NCI-H345 (cell line): ENCODE measurements around the gene C7orf25.
A peak's percentile ranks its signal among the peaks of the same experiment; 100 is the strongest.

ENCODE experiments used
- DNase-seq: peaks from one replicate; lab custom pipeline; 2025; lab: John Stamatoyannopoulos, UW

The C7orf25 gene

GRCh38 chr7:42911454-42912447, at the start of gene C7orf25:
TSS of gene C7orf25 (minus strand) at chr7:42912070. CDS start at chr7:42910900, 1,170 bp downstream.
- DNase-seq, result peak; percentile 97

- no peak for DNase-seq
Observed at GRCh38 chr7:42961170-42961569, 49.3 kb upstream of the C7orf25 start.

GRCh38 chr7:42960762-42961161, 48.9 kb upstream of the C7orf25 start:
- no peak for DNase-seq

DNA sequence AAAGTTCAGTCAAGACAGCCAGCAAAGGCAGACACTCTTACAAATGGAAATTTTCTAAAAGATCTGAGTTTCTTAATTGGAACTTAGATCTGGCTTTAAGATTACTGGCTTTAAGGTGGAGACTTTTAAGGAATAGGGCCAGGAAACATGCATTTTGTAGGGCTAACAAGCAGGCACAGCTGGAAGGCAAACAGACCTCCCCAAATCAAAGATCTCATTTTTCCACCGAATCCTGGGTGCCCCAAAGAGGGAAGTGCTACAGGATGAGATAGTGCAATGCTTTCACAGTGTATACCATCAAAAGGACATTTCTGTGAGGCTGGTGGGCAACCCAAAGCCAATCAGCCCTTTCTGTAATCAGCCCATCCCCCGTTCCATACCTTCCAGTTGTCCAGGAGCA, 47.7 kb upstream of the C7orf25 start:
- no peak for DNase-seq

- DNase-seq, result no peak
Observed at GRCh38 chr7:42956062-42956461, 44.2 kb upstream of the C7orf25 start.

DNA sequence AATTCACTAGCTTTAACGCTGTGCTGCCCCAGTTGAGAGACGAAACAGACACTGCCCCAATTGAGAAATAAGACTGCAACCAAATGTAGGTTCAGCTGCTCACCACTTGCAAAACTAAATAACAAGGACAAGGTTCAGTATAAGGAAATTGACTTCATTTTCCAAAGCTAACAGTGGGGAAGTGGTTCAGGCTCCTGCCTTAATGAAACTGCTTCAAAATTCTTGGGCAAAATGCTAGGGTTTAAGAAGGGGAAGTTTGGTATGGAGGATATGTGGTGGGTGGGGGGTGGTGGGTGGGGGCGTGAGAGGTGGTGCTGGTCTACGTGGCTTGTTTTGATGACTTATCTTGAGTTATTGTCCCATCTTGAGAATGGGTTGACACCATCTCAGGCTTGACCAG, 42.1 kb upstream of the C7orf25 start:
- DNase-seq, result no peak

DNA sequence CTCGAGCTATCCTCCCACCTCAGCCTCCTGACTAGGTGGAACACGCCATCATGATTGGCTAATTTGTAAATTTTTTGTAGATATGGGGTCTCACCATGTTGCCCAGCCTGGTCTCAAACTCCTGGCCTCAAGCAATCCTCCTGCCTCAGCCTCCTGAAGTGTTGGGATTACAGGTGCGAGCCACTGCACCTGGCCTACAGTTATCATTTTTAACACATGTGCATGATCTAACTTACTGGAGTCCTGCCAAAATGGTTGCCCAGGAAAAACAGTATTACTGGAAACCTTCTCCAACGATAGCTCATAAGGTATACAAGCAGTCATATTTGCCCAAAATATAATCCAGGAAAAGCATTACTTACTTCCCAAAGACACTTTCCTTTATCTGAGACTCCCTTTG, 40.5 kb upstream of the C7orf25 start:
- DNase-seq, result no peak

DNA sequence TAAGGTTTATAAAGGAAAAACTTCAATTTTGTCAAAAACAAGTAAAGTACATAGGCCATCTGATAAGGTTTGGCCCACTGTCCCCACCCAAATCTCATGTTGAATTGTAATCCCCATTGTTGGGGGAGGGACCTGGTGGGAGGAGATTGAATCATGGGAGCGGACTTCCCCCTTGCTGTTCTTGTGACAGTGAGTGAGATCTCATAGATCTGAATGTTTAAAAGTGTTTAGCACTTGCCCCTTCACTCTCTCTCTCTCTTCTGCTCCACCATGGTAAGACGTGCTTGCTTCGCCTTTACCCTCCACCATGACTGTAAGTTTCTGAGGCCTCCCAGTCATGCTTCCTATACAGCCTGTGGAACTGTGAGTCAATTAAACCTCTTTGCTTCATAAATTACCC, 38.5 kb upstream of the C7orf25 start:
- DNase-seq, result no peak

DNA sequence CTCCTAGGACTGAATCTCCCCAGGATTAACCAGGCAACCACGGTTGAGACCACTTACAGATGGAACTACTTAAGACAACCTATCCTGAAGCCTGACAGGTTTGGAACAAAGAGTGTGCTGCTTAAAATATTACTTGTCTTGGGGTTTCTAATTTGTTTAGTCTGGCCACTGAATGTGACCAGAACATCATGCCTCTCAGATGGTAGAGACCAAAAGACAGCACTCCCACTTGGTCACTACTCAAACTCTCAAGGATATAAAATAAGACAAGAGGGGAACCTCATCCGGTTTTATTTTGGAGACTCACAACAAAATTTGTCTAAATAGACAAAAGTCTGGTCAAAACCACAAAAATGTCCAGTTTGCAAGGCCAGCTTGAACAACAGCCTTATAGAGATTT, 35.7 kb upstream of the C7orf25 start:
- no peak for DNase-seq

DNA sequence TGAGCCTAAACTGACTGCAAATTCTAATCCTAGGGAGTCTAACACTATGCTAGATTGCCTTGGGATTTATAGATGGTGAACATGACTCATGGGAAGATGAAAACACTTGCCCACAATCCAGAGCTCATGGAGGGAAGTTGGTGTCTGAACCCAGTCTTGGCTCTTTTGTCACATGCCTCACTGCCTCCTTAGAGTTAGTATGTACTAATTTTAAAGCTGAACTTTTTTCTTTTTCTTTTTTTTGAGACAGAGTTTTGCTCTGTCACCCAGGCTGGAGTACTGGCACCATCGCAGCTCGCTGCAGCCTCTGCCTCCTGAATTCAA, 34.7 kb upstream of the C7orf25 start:
- DNase-seq, result no peak

DNA sequence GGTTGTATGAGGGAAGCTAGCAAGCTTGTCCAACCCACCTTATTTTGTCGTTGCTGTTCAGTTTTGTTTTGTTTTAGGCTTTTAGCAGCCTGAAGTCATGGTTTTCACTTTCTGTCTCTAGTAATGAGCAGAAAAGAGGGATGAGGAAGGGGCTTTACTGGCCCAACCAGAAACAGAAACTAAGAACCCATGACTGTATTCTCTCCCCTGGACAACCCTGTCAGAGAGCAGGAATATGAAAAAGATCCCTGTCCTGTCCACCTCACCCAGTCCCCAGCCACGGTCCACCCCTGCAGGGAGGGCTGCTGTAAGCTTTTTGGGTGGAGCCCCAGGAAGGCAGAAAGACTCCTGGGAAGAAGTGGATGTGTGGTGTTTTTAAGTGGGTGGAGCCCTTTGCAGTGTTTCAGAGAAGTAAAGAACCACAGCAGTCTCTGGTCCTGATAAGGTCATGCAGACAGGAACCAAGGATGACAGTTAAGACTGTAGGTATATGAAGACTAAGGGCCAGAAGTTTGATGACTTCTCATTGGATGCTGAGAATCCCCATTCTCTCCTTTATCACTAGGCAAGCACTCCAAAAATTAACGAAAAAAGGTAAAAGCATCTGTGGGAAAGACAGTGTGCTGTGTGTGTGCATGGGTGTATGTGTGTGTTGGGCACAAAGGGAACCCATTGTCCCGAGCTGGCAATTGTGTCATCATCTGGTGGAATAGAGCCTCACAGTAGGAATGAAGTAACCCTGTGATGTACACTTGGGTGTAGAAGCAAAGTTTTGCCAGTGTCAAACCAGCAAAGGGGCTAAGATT, 34.2 kb upstream of the C7orf25 start:
- no peak for DNase-seq

DNA sequence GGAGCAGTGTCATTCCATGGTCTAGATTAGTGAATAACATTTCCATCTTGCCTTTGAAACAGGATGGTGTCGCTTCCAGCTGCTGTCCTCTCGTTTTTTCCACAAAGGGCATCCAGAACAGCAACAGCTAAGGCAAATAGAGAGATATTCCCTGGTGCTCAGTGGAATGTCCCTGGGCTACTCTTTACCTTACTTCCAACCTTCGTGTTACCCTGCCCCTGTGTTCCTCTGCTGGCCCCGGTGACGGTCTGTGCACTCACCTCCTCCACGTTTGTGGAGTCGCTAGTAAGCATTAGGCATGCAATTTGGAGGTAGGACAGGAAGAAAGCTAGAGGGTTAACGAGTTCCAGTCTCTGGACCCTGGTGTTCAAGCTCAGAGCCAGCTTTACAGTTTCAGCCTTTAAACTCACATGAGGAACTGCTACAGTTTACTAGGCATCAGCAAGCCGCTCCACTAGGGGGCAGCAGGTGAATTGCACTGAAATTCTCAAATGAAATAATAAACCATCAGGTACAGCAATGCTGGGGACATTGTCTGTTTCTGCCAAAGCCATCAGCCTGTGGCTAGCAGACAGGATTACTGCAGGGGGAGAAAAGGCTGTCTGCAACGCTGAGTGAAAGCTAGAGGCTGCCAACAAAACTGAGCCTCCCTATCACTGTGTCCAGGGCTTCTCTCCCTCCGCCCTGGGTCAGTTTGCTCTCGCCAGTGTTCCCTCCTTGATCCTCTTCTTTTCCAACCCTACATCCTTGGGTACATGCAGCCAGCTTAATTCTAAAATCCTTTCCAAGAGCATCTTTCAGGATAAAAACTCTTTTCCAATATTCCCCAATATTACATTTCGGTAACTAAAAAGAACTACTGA, 29.3 kb upstream of the C7orf25 start:
- DNase-seq, result peak; percentile 84

- no peak for DNase-seq
Observed at GRCh38 chr7:42939457-42940240, 27.8 kb upstream of the C7orf25 start.

DNA sequence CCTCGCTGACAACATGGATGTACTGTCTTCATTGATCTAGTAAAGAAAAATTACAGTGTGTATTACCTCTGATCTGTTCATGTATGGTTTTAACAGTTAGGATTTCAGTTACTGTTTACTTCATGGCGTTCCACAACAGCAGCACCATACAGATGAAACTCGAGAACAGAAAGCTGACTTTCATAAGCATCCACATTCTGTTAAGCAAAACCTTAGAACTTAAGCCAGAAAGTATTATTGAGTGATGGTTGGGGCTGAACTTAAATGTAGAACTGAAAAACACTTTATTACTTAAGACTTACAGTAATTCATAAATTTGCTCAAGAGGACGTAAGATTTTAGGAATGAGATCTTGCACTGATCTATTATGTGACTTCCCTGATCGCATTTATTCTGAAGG, 24.0 kb upstream of the C7orf25 start:
- DNase-seq, result no peak

- no peak for DNase-seq
Observed at GRCh38 chr7:42934291-42934690, 22.4 kb upstream of the C7orf25 start.

DNA sequence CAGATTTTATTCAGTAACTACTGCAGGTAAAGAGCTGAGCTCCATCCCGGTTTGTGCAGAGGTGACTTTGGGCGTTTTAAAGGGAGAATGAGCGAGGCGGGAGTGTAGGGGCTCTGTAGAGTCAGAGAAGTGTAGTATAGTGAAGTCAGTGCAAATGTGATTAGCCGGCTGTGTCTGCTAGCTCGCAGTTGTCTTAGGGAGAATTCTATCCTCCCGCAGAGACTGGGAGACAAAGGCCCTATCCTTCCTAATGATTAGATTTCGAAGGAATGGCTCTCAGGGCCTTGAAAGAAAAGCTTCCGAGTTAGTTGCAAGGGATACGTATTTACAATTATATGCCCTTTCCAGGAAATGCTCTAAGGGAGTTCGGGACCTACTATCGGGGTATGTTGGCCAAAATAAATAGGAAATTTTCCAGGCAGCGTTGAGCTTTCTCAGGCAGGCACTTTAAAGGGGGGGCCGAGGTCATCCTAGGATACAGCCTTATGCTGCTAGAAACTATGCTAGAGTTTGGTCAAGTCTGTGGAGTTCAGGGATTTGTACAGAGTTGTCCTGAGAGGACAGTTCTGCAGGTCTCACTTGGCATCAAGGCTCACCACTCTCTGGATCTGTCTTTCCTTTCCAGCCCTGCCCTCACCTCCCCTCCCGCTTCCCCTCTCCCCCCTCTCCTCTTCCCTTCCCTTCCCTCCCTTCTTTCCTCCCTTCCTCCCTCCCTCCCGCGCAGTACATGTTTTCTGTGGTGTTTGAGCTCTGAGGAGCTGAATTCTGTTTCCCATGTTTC, 21.1 kb upstream of the C7orf25 start:
- DNase-seq, result peak; percentile 19

DNA sequence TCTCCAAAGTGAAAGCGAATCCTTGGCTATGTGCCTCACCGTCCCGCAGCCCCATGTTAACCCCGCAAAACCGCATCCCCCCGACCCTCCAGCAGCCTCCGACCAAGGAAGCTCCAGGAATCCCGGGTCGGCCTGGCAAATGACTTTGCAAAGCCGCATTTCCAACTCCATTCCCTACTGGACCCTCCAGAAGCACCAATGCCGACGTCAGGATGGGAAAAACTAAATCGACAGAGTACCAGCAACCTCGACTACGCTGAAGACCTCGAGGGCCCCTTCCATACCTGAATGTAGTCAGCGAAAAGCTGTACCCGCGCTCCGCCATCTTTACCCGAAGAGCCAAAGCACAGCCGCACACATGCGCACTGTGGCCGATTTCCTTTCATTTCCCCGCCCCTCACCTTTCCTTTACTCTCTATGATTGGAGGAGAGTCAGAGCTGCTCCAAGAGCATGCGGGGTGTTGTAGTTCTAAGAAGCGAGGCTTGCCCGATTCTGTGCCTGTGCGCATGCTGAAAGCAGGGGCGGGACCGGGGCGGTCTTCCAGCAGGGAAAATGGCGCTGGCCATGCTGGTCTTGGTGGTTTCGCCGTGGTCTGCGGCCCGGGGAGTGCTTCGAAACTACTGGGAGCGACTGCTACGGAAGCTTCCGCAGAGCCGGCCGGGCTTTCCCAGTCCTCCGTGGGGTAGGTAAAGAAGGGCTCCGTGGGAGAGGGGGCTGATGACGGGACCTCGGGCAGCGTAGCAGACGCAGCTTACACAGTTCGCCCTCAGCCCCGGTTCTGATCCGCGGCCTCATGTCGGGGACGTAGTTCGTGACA, 20.2 kb upstream of the C7orf25 start, which contains the start of the genes MRPL32 and PSMA2:
MRPL32 (plus strand) TSS at position 543 of the 818 bp plus-strand sequence; CDS start at position 554, 11 bp downstream.
PSMA2 (minus strand) TSS at position 341 of the 818 bp plus-strand sequence; CDS start at position 325, 16 bp downstream.
- peak; percentile 98 for DNase-seq

DNA sequence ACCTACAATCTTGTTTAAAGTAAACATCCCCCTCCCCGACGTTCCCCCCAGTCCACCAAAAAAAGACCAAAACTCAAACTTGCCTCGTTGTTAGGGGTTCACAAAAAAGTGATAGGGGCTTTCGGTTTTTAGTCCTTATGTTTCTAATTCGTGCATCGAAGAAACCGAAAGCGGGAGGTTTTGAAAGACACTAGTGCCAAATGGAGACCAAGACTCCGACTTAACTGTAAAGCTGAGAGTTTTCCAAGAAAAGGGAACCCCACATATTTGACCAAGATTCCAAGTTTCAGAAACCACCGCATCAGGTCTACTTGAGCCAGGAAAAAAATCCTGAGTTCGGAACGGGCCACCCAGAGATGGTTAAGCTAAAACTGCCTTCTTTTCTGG, 19.6 kb upstream of the C7orf25 start:
- no peak for DNase-seq

- DNase-seq, result no peak
Observed at GRCh38 chr7:42930889-42931288, 19.0 kb upstream of the C7orf25 start.
